Rectal smooth muscle tissue (tissue), 1 donor: Measurements from ENCODE around the gene SIPA1L3.
"Not testable (repeated sequence)": the region's sequence is repeated elsewhere in the genome, so short reads cannot be mapped to it uniquely, and the experiment has no call there.

Source experiments
- H3K27ac ChIP-seq: one replicate; pipeline ENCODE4 v1.7.0; 2013; ENCODE audit warnings: low read depth, low read length, inconsistent platforms
- H3K27me3 ChIP-seq: one replicate; pipeline ENCODE4 v1.7.0; 2013; ENCODE audit warnings: low read length; ENCODE audit not compliant: control insufficient read depth, insufficient read depth
- H3K36me3 ChIP-seq: one replicate; pipeline ENCODE4 v1.7.0; 2013; ENCODE audit warnings: low read length; ENCODE audit not compliant: control insufficient read depth, insufficient read depth
- H3K4me1 ChIP-seq: one replicate; pipeline ENCODE4 v1.7.0; 2013; ENCODE audit warnings: low read length; ENCODE audit not compliant: control insufficient read depth, insufficient read depth
- H3K4me3 ChIP-seq: one replicate; pipeline ENCODE4 v1.7.0; 2013; ENCODE audit warnings: low read length
- H3K9ac ChIP-seq: one replicate; pipeline ENCODE4 v1.7.0; 2013; ENCODE audit warnings: low read length

Gene SIPA1L3

GRCh38 chr19:37896180-37896579 is 10.8 kb upstream of the SIPA1L3 start:
- H3K27me3 ChIP-seq = no peaks in the 10 kb centered on the region
- no peak overlapping the region for H3K9ac ChIP-seq
- no peak overlapping the region for H3K4me3 ChIP-seq
- H3K27ac ChIP-seq = no peak overlapping the region
- no peaks in the 10 kb centered on the region for H3K4me1 ChIP-seq
- no peaks in the 10 kb centered on the region for H3K36me3 ChIP-seq

GRCh38 chr19:37899453-37899852 is 7.6 kb upstream of the SIPA1L3 start:
- no peak overlapping the region for H3K27ac ChIP-seq
- H3K36me3 ChIP-seq = no peaks in the 10 kb centered on the region
- no peaks in the 10 kb centered on the region for H3K27me3 ChIP-seq
- H3K4me3 ChIP-seq = no peak overlapping the region
- H3K9ac ChIP-seq = no peak overlapping the region
- no peaks in the 10 kb centered on the region for H3K4me1 ChIP-seq

GRCh38 chr19:37899966-37900365 is 7.0 kb upstream of the SIPA1L3 start:
- no peak overlapping the region for H3K9ac ChIP-seq

GRCh38 chr19:37902668-37903067 is 4.3 kb upstream of the SIPA1L3 start:
- Histone ChIP-seq H3K4me3 (no peak overlapping the region), H3K9ac (no peak overlapping the region), H3K27ac (no peak overlapping the region), H3K36me3 (no peaks in the 10 kb centered on the region), H3K27me3 (no peaks in the 10 kb centered on the region), H3K4me1 (peaks cover under 1% of the 10 kb centered on the region)

More at GRCh38 chr19:37899966-37900365, 7.0 kb upstream of the SIPA1L3 start:
- Histone ChIP-seq H3K4me3 (no peak overlapping the region), H3K36me3 (no peaks in the 10 kb centered on the region), H3K27me3 (no peaks in the 10 kb centered on the region), H3K4me1 (no peaks in the 10 kb centered on the region), H3K27ac (no peak overlapping the region)

GRCh38 chr19:37903096-37903495 is 3.9 kb upstream of the SIPA1L3 start:
- Histone ChIP-seq H3K4me1 (peaks cover 4% of the 10 kb centered on the region), H3K4me3 (no peak overlapping the region), H3K27ac (no peak overlapping the region), H3K36me3 (no peaks in the 10 kb centered on the region), H3K27me3 (no peaks in the 10 kb centered on the region), H3K9ac (no peak overlapping the region)

- Histone ChIP-seq H3K27ac (peak within 1 kb of the TSS; percentile 24), H3K4me3 (peak within 1 kb of the TSS; percentile 74), H3K9ac (peak within 1 kb of the TSS; percentile 41), H3K27me3 (no peaks in the 10 kb centered on the region), H3K36me3 (no peaks in the 10 kb centered on the region), H3K4me1 (peaks cover 6% of the 10 kb centered on the region)
These were observed 801 bp upstream of the SIPA1L3 start, which contains the start of gene WDR87 for GRCh38 chr19:37905946-37906868. Gene WDR87 (minus strand): TSS chr19:37906594. CDS start chr19:37898239, 8,355 bp downstream.

GRCh38 chr19:37907735-37908455 is 887 bp downstream of the SIPA1L3 start:
- no peak overlapping the region for H3K27ac ChIP-seq
- H3K27me3 ChIP-seq = no peaks in the 10 kb centered on the region
- peaks cover 6% of the 10 kb centered on the region for H3K4me1 ChIP-seq
- peak overlapping the region; percentile 74 for H3K4me3 ChIP-seq
- H3K36me3 ChIP-seq = no peaks in the 10 kb centered on the region
- H3K9ac ChIP-seq = peak overlapping the region; percentile 41

- no peak overlapping the region for H3K9ac ChIP-seq
- H3K4me3 ChIP-seq = no peak overlapping the region
- peaks cover 6% of the 10 kb centered on the region for H3K4me1 ChIP-seq
- H3K27me3 ChIP-seq = no peaks in the 10 kb centered on the region
- no peaks in the 10 kb centered on the region for H3K36me3 ChIP-seq
- no peak overlapping the region for H3K27ac ChIP-seq
These were observed 2.7 kb downstream of the SIPA1L3 start for GRCh38 chr19:37909661-37910199.

GRCh38 chr19:37914908-37915307 is 7.9 kb downstream of the SIPA1L3 start:
- Histone ChIP-seq H3K36me3 (no peaks in the 10 kb centered on the region), H3K27me3 (no peaks in the 10 kb centered on the region), H3K4me3 (no peak overlapping the region), H3K4me1 (no peaks in the 10 kb centered on the region), H3K27ac (no peak overlapping the region), H3K9ac (no peak overlapping the region)

- Histone ChIP-seq H3K9ac (no peak overlapping the region), H3K36me3 (no peaks in the 10 kb centered on the region), H3K4me1 (no peaks in the 10 kb centered on the region), H3K27ac (no peak overlapping the region), H3K4me3 (no peak overlapping the region), H3K27me3 (no peaks in the 10 kb centered on the region)
These were observed 13.8 kb downstream of the SIPA1L3 start for GRCh38 chr19:37920591-37921450.

GRCh38 chr19:37924573-37924972 is 17.6 kb downstream of the SIPA1L3 start:
- H3K4me1 ChIP-seq, H3K27ac ChIP-seq, H3K9ac ChIP-seq, H3K4me3 ChIP-seq, H3K36me3 ChIP-seq, H3K27me3 ChIP-seq: not testable (repeated sequence)

GRCh38 chr19:37925212-37925611 is 18.2 kb downstream of the SIPA1L3 start:
- H3K27me3 ChIP-seq = no peaks in the 10 kb centered on the region
- no peak overlapping the region for H3K9ac ChIP-seq
- no peak overlapping the region for H3K4me3 ChIP-seq
- no peak overlapping the region for H3K27ac ChIP-seq
- no peaks in the 10 kb centered on the region for H3K4me1 ChIP-seq
- no peaks in the 10 kb centered on the region for H3K36me3 ChIP-seq
